Caco-2 (cell line): Measurements from ENCODE around the gene PDE9A. TPM values are rescaled to one million over a fixed set of nuclear protein-coding genes. Genes with fewer than 3 reads are reported as not detected.

ENCODE experiments used
- BruUV-seq: library from RNA; stranded (reverse); fragments of 400-500 nt; replicated peaks from 2 replicates; lab custom pipeline; 2021; lab: Mats Ljungman, UMichigan
- CTCF ChIA-PET: fragments of 300-600 bp; sonication (Branson Sonifier 250); formaldehyde crosslinking; loops from one replicate; lab custom pipeline; 2022; ENCODE audit warnings: antibody characterized with exemption; lab: Charles Lee
- POLR2A ChIA-PET: fragments of 300-600 bp; sonication (Branson Sonifier 250); formaldehyde crosslinking; loops from one replicate; lab custom pipeline; 2022; ENCODE audit warnings: antibody characterized with exemption; lab: Charles Lee
- DNase-seq, 2 experiments: peaks; one replicate each; pipeline versions ENCODE4 v3.0.0 to v3.0.0-alpha.2; 2020 to 2022
- H3K27me3 ChIP-seq: replicated peaks from 2 replicates; pipeline ENCODE4 v1.6.0; 2011; ENCODE audit warnings: low read length; ENCODE audit not compliant: control insufficient read depth, insufficient read depth
- H3K36me3 ChIP-seq: 2 replicates; pipeline ENCODE4 v1.5.1; 2011; ENCODE audit warnings: low read length; ENCODE audit not compliant: control insufficient read depth, insufficient read depth
- H3K4me1 ChIP-seq: fragments of 250-450 bp; sonication (Bioruptor Pico); 2 replicates; pipeline ENCODE4 v1.5.1; 2020; ENCODE audit warnings: mild to moderate bottlenecking
- H3K4me3 ChIP-seq: 2 replicates; pipeline ENCODE4 v1.5.1; 2011; ENCODE audit warnings: low read depth, mild to moderate bottlenecking, control low read depth, low read length
- H3K9me3 ChIP-seq: fragments of 250-450 bp; sonication (Bioruptor Pico); 2 replicates; pipeline ENCODE4 v1.5.1; 2020; ENCODE audit warnings: mild to moderate bottlenecking, moderate library complexity
- H3K27ac Mint-ChIP-seq: one replicate; pipeline ENCODE4 v1.8.0; 2022; ENCODE audit warnings: mixed read lengths; ENCODE audit not compliant: unreplicated experiment
- H3K27me3 Mint-ChIP-seq: one replicate; pipeline ENCODE4 v1.8.0; 2022; ENCODE audit warnings: mixed read lengths; ENCODE audit not compliant: insufficient read depth, unreplicated experiment
- H3K36me3 Mint-ChIP-seq: one replicate; pipeline ENCODE4 v1.8.0; 2022; ENCODE audit warnings: mild to moderate bottlenecking, mixed read lengths; ENCODE audit not compliant: insufficient read depth, unreplicated experiment
- H3K4me1 Mint-ChIP-seq: one replicate; pipeline ENCODE4 v1.8.0; 2022; ENCODE audit warnings: low read depth, mixed read lengths; ENCODE audit not compliant: unreplicated experiment
- H3K4me3 Mint-ChIP-seq: one replicate; pipeline ENCODE4 v1.8.0; 2022; ENCODE audit warnings: mild to moderate bottlenecking, moderate library complexity, mixed read lengths; ENCODE audit not compliant: unreplicated experiment
- H3K9me3 Mint-ChIP-seq: one replicate; pipeline ENCODE4 v1.8.0; 2022; ENCODE audit warnings: mixed read lengths; ENCODE audit not compliant: unreplicated experiment
- CTCF ChIP-seq, 2 experiments: fragments of 200-600 bp in 1 of 2; IDR thresholded peaks; 1 replicate in 1 of 2; 2 replicates in 1 of 2; pipeline versions ENCODE4 v1.5.1 to v1.8.0; 2011 to 2022; ENCODE audit warnings: antibody characterized with exemption in 1 of 2, control low read depth in 1 of 2, inconsistent platforms in 1 of 2, low read depth in 1 of 2, low read length in 1 of 2, mild to moderate bottlenecking in 1 of 2, moderate library complexity in 1 of 2; ENCODE audit not compliant: insufficient read depth in 1 of 2, severe bottlenecking in 1 of 2, unreplicated experiment in 1 of 2
- intact Hi-C: fragments of 100-400 bp; cut with micrococcal nuclease; formaldehyde crosslinking; loops from one replicate; pipeline ENCODE4 v1.10.0; 2022; ENCODE audit not compliant: unreplicated experiment
- total RNA-seq: library from RNA; stranded (reverse); gene quantifications from 2 replicates; pipeline ENCODE4 v1.2.3, GENCODE V29; 2022

PDE9A gene
- total RNA-seq, 1 experiment from 2014 or later: 9.7 TPM

- peaks cover 9% of the 10 kb centered on the region for H3K36me3 Mint-ChIP-seq
- TF ChIP-seq CTCF (IDR thresholded peaks at IDR 0.05; ENCODE audit: insufficient read depth in 1 of 2, low read depth in 1 of 2, low read length in 1 of 2, severe bottlenecking in 1 of 2, unreplicated experiment in 1 of 2): no peak
- H3K36me3 ChIP-seq: no peaks in the 10 kb centered on the region
- no peak for DNase-seq
- H3K27me3 Mint-ChIP-seq: no peaks in the 10 kb centered on the region
- no peak overlapping the region for H3K4me3 ChIP-seq
- BruUV-seq: no TSS peak
- no peaks in the 10 kb centered on the region for H3K4me1 Mint-ChIP-seq
- CTCF ChIA-PET: no interaction called here
- no peak overlapping the region for H3K27ac Mint-ChIP-seq
- POLR2A ChIA-PET: no interaction called here
- intact Hi-C loops: no loop called here
- no peak overlapping the region for H3K4me3 Mint-ChIP-seq
- H3K9me3 Mint-ChIP-seq: peaks cover 13% of the 10 kb centered on the region
- H3K9me3 ChIP-seq: no peaks in the 10 kb centered on the region
- no peaks in the 10 kb centered on the region for H3K27me3 ChIP-seq
- no peaks in the 10 kb centered on the region for H3K4me1 ChIP-seq
These were observed 48.5 kb downstream of the PDE9A start for GRCh38 chr21:42701706-42702456.

GRCh38 chr21:42702720-42703119 is 49.3 kb downstream of the PDE9A start:
- Mint-ChIP-seq H3K4me1 (no peaks in the 10 kb centered on the region), H3K9me3 (peaks cover 13% of the 10 kb centered on the region), H3K27ac (no peak overlapping the region), H3K27me3 (no peaks in the 10 kb centered on the region), H3K4me3 (no peak overlapping the region), H3K36me3 (peaks cover 9% of the 10 kb centered on the region)
- ChIA-PET POLR2A (no interaction called here), CTCF (no interaction called here)
- H3K27me3 ChIP-seq: no peaks in the 10 kb centered on the region
- intact Hi-C loops: no loop called here
- no peaks in the 10 kb centered on the region for H3K36me3 ChIP-seq
- H3K4me3 ChIP-seq: no peak overlapping the region
- no peaks in the 10 kb centered on the region for H3K9me3 ChIP-seq
- DNase-seq: no peak
- BruUV-seq: no TSS peak
- TF ChIP-seq CTCF (IDR thresholded peaks at IDR 0.05; ENCODE audit: insufficient read depth in 1 of 2, low read depth in 1 of 2, low read length in 1 of 2, severe bottlenecking in 1 of 2, unreplicated experiment in 1 of 2): no peak
- H3K4me1 ChIP-seq: no peaks in the 10 kb centered on the region

- no peaks in the 10 kb centered on the region for H3K36me3 ChIP-seq
- peak overlapping the region; percentile 65 for H3K27ac Mint-ChIP-seq
- no peaks in the 10 kb centered on the region for H3K27me3 ChIP-seq
- POLR2A ChIA-PET: no interaction called here
- H3K36me3 Mint-ChIP-seq: peaks cover 9% of the 10 kb centered on the region
- no peak for DNase-seq
- no peaks in the 10 kb centered on the region for H3K4me1 Mint-ChIP-seq
- H3K9me3 ChIP-seq: no peaks in the 10 kb centered on the region
- H3K4me3 ChIP-seq: no peak overlapping the region
- H3K27me3 Mint-ChIP-seq: no peaks in the 10 kb centered on the region
- peaks cover 13% of the 10 kb centered on the region for H3K9me3 Mint-ChIP-seq
- BruUV-seq: no TSS peak
- H3K4me1 ChIP-seq: no peaks in the 10 kb centered on the region
- TF ChIP-seq CTCF (IDR thresholded peaks at IDR 0.05; ENCODE audit: insufficient read depth in 1 of 2, low read depth in 1 of 2, low read length in 1 of 2, severe bottlenecking in 1 of 2, unreplicated experiment in 1 of 2): no peak
- CTCF ChIA-PET: no interaction called here
- no peak overlapping the region for H3K4me3 Mint-ChIP-seq
- intact Hi-C loops: no loop called here
These were observed 49.9 kb downstream of the PDE9A start for GRCh38 chr21:42703136-42703908.
